Dendritic cell treated with granulocyte-macrophage colony-stimulating factor and Interleukin-4, amounts not matched to agents 40 ng/mL and 50 ng/mL, for 4 days (primary cell): ENCODE results near the gene SRP68.

ENCODE experiments used
- H3K27ac Mint-ChIP-seq: one replicate; pipeline ENCODE4 v1.8.0; 2022; ENCODE audit warnings: mild to moderate bottlenecking, mixed read lengths
- H3K27me3 Mint-ChIP-seq: one replicate; pipeline ENCODE4 v1.8.0; 2022; ENCODE audit warnings: mild to moderate bottlenecking, mixed read lengths
- H3K36me3 Mint-ChIP-seq: one replicate; pipeline ENCODE4 v1.8.0; 2022; ENCODE audit warnings: low read depth, mixed read lengths
- H3K4me1 Mint-ChIP-seq: one replicate; pipeline ENCODE4 v1.8.0; 2022; ENCODE audit warnings: low read depth, mixed read lengths
- H3K4me3 Mint-ChIP-seq: one replicate; pipeline ENCODE4 v1.8.0; 2022; ENCODE audit warnings: mild to moderate bottlenecking, moderate library complexity, mixed read lengths
- H3K9me3 Mint-ChIP-seq: one replicate; pipeline ENCODE4 v1.8.0; 2022; ENCODE audit warnings: mixed read lengths
- intact Hi-C: fragments of 100-400 bp; cut with micrococcal nuclease; formaldehyde crosslinking; loops from one replicate; pipeline ENCODE4 v1.15.0; 2022

SRP68 gene

DNA sequence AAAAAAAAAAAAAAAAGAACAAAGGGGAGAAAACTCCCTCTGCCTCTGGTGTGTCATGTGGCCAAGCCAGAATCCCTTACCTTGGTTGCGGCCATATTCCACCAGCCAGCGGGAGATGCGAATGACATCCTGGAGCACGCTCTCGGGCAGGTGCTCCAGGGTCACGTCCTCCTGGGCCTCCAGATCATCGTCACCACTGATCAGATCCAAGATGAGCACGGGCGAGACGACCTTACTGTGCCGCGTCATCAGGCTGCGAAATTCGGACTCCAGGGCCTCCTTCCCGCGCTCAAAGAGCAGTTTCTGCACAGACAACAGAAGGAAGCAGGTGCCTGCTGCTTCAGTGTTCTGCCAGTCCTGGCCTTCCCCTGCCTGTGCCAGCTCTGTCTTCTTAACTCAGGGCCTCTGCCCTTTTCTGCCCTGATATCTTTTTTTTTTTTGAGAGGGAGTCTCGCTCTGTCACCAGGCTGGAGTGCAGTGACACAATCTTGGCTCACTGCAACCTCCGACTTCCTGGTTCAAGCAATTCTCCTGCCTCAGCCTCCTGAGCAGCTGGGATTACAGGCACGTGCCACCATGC is 25.5 kb upstream of the SRP68 start:
- Mint-ChIP-seq H3K9me3 (no peaks in the 10 kb centered on the region), H3K36me3 (peaks cover 90% of the 10 kb centered on the region), H3K27ac (no peak overlapping the region), H3K4me1 (peaks cover 10% of the 10 kb centered on the region), H3K4me3 (no peak overlapping the region), H3K27me3 (no peaks in the 10 kb centered on the region)
- intact Hi-C loops: no loop called here

DNA sequence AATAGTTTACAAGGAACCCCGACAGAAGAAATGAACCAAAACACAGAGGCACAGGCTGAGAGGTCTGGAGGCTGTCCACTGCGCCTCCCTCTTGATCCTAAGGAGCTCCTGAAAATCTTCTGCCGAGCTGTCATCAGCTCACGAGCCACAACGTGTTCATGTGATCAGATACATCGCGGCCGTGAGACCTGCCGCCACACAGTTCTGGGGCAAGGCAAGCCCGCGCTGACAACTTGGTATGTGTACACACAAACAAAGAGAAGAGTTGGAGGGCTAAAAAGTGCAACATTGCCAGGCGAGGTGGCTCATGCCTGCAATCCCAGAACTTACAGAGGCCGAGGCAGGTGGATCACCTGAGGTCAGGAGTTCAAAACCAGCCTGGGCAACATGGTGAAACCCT is 23.6 kb upstream of the SRP68 start:
- Mint-ChIP-seq H3K36me3 (peaks cover 96% of the 10 kb centered on the region), H3K27me3 (no peaks in the 10 kb centered on the region), H3K4me1 (no peaks in the 10 kb centered on the region), H3K9me3 (no peaks in the 10 kb centered on the region), H3K4me3 (no peak overlapping the region), H3K27ac (no peak overlapping the region)
- intact Hi-C loops: no loop called here

DNA sequence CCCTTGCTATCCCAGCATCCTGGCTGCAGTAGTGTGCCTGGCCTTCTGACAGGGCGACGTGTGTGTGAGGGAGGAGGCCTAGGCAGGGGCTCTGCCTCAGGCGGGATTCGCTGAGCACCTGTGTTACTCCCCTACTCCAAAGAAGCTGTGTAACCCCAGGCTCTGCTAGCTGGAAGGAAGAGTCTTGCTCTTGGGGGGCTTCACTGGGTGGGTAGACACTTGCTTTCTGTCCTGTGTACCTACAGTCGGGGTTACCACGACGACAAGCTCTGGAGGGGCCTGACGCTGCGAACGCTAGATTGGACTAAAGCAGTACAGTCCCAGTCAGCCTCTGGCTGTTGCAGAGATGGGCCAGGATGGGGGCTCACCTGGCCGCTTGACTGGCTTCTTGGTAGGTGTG is 21.7 kb upstream of the SRP68 start:
- Mint-ChIP-seq H3K4me1 (no peaks in the 10 kb centered on the region), H3K27me3 (no peaks in the 10 kb centered on the region), H3K4me3 (no peak overlapping the region), H3K9me3 (no peaks in the 10 kb centered on the region), H3K36me3 (peaks cover 96% of the 10 kb centered on the region), H3K27ac (no peak overlapping the region)
- intact Hi-C loops: no loop called here

DNA sequence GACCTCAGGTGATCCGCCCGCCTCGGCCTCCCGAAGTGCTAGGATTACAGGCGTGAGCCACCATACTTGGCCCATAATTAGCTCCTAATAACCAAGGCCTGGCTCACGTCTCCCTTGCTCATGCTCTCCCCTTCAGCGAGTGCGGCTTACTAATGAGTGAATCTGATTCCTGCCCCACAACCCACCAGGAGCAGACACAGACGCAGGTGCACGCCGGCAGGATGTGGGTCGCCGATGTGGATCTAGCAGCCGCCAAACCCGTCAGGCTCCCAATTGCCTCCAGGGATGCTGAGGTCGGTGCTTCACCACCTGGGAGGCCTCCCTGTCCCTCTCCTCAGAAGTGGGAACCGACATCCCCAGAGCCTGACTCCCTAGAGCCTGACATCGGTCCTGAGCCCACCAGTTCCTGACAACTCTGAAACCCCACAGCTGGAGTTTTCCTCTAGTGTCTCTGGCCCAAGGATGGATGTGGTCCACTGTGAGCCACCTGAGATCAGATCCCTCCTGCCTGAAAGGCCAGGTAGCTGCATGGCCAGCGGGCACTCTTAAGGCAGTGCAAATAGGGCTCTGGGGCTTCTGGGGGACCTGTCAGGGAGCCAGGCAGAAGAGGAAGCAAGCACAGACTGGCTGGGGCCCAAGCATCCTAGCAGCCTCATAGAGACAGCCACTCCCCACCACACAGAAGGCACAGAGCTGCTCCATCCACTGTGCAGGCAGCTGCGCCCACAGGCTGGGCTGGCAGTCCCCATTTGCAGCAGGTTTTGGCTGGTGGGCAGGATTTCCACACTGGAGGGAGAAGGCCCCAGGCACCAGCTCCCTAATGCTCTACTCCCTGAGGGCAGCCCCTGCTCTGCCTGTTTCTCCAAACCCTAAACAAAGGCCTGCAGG is 20.5 kb upstream of the SRP68 start:
- H3K36me3 Mint-ChIP-seq: peaks cover 96% of the 10 kb centered on the region

DNA sequence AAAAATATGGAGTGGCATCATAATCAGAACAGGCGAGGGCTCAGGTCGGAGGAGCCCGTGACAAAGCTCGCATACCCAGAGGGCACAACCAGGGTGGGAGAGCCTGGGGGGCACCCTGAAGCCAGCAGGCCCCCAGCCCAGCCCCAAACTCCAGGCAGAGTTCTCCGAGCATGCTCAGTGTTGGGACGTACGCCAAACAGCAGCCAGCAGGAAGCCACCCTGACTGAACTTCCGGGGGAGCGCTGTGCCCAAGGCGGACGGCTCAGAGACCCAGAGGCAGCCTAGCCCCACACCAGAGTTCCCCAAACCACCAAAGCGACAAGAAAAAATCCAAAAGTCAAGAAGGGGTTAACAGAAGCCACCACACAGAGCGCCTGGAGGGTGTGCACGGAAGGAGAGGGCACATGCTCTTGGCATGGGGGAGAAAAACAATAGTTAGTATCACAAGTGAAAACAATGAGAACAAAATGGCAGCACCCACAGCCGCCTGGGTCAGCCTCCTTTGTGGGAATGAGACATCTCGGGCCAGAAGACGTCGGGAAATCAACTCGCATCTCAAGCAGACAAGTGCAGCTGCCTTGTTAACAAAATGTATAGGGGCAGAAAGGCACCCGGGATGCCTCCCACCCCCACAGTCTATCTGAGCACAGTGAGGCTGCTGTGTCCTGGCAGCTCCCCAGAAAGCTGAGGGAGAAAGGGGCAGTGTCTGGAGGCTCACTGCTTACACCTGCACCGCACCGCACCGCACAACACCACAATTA is 19.4 kb upstream of the SRP68 start:
- Mint-ChIP-seq H3K36me3 (peaks cover 96% of the 10 kb centered on the region), H3K9me3 (no peaks in the 10 kb centered on the region), H3K4me3 (no peak overlapping the region), H3K27me3 (no peaks in the 10 kb centered on the region), H3K4me1 (no peaks in the 10 kb centered on the region), H3K27ac (no peak overlapping the region)
- intact Hi-C loops: no loop called here

More for the DNA sequence above, 20.5 kb upstream of the SRP68 start:
- H3K27ac Mint-ChIP-seq: no peak overlapping the region
- H3K27me3 Mint-ChIP-seq: no peaks in the 10 kb centered on the region
- no peaks in the 10 kb centered on the region for H3K4me1 Mint-ChIP-seq
- H3K4me3 Mint-ChIP-seq: no peak overlapping the region
- intact Hi-C loops: no loop called here
- no peaks in the 10 kb centered on the region for H3K9me3 Mint-ChIP-seq

DNA sequence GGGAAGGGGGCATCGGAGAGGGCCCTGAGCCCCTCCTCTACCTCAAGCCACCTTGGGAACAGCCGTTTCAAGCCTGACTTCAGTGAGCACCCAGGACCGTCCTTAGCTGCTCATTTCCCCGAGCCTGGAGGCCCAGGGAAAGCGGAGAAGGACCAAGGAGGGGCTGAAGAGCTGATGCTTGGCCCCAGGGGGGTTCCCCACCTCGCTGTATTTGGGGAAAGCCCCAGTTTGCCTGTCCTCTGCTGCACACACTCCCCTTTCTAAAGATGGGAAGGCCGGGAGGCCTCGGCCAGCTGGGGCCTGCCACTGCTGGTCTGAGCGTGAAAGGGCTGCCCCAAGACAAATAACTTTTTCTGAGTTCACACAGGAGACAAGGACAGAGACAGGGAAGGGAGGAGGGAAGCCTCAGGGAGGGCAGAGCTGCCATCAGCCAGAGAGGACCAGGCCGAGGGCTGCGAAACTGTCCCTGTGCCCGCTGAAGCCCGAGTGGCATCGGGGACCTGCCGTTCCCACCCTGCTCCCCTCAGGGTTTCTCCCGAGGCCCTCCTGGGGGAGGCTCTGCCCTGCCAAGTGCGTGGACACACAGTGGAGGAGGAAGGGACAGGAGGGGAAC is 18.3 kb upstream of the SRP68 start:
- Mint-ChIP-seq H3K9me3 (no peaks in the 10 kb centered on the region), H3K27me3 (no peaks in the 10 kb centered on the region), H3K4me3 (no peak overlapping the region), H3K27ac (no peak overlapping the region), H3K4me1 (no peaks in the 10 kb centered on the region), H3K36me3 (peaks cover 96% of the 10 kb centered on the region)
- intact Hi-C loops: no loop called here

DNA sequence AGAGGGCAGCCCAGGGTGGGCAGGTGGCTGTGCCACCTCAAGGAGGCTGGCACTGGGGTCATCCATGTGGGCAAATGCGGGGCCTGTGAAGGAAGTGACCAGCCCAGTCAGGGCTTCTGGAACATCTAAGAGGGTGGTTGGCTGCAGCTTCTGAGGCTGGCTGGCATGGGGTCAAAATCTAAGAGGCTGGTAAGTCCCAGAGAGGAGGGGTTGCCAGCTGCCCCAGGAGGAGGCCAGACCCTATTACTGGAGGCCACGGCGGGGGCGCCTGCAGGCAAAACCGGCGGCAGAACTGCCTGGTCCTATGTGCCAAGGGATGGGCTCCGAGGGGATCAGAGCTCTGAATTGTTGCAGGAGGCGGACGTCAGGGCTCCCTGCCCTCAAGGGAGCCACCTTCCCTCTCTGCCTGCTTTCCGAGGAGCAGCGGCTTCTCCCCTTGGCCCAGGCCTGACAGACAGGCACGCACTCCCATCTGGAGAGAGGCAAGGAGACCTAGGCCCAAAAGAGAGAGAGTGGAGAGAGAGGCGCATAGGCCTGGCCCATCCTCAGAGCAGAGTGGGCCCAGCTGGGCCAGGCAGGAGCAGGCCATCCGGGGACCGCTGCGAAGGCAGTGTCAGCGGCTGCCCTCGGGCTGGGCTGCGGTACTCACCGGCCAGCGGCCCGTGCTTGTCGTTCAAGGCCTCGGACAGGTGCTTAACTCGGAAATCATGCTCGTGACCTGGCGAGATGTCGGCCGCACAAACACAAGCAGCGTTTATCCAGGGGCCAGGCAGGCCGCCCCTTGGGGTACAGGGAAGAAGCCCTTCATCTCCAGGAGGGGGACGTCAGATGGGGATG is 17.6 kb upstream of the SRP68 start:
- intact Hi-C loops: no loop called here
- peaks cover 100% of the 10 kb centered on the region for H3K36me3 Mint-ChIP-seq
- no peak overlapping the region for H3K27ac Mint-ChIP-seq
- no peaks in the 10 kb centered on the region for H3K27me3 Mint-ChIP-seq
- H3K9me3 Mint-ChIP-seq: no peaks in the 10 kb centered on the region
- H3K4me1 Mint-ChIP-seq: no peaks in the 10 kb centered on the region
- H3K4me3 Mint-ChIP-seq: no peak overlapping the region

DNA sequence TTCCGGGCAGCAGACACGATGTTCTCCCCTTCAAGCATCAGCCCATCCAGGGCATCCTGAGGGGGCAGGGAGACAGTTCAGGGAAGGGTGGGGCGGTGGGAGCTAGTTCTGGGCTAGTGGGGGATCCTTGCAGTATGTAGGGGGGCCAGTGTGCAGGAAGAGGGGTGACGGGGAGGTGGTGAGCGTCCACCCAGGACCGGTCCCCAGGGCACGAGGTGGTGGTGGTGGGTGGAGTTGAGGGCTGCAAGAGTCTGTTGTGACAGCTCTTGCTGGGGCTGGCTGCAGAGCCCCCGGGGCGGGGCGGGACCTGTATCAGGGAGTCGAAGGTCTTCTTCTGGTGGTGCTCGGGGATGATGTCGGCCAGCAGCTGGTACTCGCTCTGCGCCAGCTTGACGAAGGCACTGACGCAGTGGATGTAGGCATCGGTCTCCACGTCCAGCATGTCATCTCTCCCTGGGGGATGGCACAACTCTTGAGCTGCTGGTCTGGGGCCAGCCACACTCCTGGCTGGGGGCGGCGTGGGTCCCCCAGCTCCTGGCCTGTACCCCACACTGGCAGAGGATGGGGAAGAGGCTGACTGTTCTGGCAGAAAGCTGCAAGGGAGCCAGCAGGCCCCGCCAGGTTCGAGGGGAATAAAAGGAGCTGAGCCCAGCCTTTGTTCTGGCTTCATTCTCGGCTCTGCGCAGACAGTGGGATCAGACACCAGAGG is 16.7 kb upstream of the SRP68 start:
- Mint-ChIP-seq H3K27me3 (no peaks in the 10 kb centered on the region), H3K4me1 (no peaks in the 10 kb centered on the region), H3K36me3 (peaks cover 100% of the 10 kb centered on the region), H3K27ac (no peak overlapping the region), H3K4me3 (no peak overlapping the region), H3K9me3 (no peaks in the 10 kb centered on the region)
- intact Hi-C loops: no loop called here

DNA sequence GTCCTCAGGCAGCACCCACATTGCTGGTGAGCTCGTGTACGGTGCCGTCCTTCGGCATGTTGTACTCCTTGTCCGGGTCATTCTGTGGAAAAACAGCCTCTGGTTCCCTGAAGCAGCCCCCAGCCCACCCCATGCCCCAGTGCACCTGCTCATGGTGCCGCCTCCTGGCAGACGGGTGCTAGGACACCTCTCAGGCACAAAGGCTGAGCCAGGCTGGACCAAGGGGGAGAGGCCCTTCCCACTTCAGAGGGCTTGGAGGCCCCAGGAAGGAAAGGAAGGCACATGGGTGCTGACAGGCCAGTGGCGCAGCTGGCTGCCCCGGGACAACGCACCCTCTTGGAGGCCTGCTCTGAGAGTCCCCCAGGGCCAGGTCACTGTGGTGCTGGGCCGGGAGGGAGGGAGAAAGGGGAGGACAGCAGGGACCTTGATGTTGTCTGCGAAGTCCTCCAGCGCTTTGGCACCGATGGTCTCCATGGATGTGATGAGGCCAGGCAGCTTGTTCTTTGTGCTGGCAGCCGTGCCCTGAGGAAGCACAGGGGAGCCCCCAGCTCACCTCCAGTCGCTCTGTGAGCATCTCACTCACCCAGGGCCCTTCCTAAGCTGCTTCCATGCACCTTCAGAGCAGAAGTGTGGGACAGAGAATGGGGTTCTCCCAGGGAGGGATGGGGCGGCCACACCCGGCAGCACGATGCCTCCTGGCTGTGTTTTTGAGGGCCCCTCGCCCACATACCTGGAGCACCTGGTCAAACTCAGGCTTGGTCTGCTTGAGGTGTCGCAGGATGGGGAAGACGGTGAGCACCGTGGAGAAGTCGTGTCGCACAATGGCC is 15.9 kb upstream of the SRP68 start:
- Mint-ChIP-seq H3K4me3 (no peak overlapping the region), H3K27ac (no peak overlapping the region), H3K9me3 (no peaks in the 10 kb centered on the region), H3K4me1 (no peaks in the 10 kb centered on the region), H3K27me3 (no peaks in the 10 kb centered on the region), H3K36me3 (peaks cover 100% of the 10 kb centered on the region)
- intact Hi-C loops: no loop called here

DNA sequence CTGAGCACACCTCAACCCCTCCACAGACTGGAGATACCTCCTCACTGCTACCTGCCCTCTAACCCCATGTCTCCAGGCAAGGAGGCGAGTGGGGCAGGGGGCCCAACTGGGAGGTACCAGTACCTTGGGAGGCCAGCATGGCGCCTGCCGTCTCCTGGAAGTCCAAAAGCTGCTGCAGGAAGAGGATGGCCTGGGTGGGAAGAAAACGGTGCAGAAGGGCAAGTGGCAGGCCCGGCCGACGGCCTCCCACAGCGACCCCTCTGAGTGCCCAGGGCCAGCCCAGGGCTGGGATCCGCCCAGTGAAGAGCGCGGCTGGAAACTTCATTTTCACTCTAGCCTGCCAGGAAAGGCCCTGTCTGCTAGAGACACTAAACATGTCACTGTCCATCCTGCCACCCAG is 15.2 kb upstream of the SRP68 start:
- Mint-ChIP-seq H3K36me3 (peaks cover 100% of the 10 kb centered on the region), H3K27ac (no peak overlapping the region), H3K4me1 (no peaks in the 10 kb centered on the region), H3K9me3 (no peaks in the 10 kb centered on the region), H3K27me3 (no peaks in the 10 kb centered on the region), H3K4me3 (no peak overlapping the region)
- intact Hi-C loops: no loop called here

DNA sequence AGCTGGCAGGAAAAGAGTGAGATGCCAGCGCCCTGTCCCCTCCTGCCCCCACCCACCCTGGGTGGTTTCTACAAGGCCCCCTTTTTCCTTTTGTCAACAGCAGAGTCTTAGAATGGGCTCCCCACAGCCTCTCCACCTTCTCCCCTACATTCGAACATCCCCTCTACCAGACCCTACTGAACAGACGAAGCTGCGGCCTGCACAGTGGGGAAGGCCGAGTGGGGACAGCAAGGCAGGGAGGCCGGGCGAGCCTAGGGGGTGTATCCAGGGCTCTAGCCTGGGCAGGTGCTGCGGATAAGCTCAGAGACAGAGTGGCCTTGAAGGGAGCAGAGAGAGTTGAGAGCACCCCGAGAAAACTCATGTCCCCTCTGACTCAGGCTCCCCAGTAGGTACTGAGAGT is 14.1 kb upstream of the SRP68 start:
- no peak overlapping the region for H3K27ac Mint-ChIP-seq
- H3K36me3 Mint-ChIP-seq: peaks cover 93% of the 10 kb centered on the region
- intact Hi-C loops: no loop called here

DNA sequence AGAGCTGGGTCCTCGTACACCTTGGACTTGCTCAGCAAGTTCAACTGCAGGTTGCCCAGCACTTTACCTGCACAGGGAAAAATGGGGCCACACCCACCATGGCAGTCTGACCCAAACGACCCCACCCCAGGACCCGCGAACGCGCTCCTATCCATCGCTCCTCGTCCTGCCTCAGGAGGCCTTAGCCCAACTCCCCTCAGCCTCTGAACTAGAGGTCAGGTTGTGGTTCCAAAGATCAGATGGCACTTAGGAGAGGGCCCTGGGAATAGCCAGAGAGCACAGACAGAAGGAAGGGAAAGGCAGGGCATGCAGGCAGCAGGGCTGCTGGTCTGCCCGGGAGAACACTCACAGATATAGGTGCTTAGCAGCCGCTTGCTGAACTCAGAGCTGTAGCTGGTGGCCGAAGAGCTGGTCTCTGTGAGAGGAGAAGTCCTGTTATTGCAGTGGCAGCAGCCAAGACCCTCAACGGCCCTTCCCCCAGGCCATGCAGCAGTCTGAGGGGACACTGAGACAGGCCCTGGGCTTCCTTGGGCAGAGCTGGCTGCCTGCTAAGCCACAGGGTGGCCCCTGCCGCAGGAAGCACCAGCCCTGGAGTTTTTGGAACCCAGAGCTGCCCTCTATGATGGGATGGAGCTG is 13.5 kb upstream of the SRP68 start:
- Mint-ChIP-seq H3K9me3 (no peaks in the 10 kb centered on the region), H3K27ac (no peak overlapping the region), H3K27me3 (peaks cover 9% of the 10 kb centered on the region), H3K36me3 (peaks cover 87% of the 10 kb centered on the region), H3K4me3 (no peak overlapping the region), H3K4me1 (no peaks in the 10 kb centered on the region)
- intact Hi-C loops: no loop called here

More for the DNA sequence above, 14.1 kb upstream of the SRP68 start:
- Mint-ChIP-seq H3K4me1 (no peaks in the 10 kb centered on the region), H3K27me3 (peaks cover 5% of the 10 kb centered on the region), H3K9me3 (no peaks in the 10 kb centered on the region), H3K4me3 (no peak overlapping the region)
